Astrocyte of the cerebellum (primary cell): Measurements from ENCODE around the gene VWA1.

Source experiments
- DNase-seq: peaks from one replicate; pipeline ENCODE4 v3.0.0-alpha.2; 2011; ENCODE audit warnings: low read depth
- H3K4me3 ChIP-seq: 2 replicates; pipeline ENCODE4 v1.5.1; 2011; ENCODE audit warnings: mild to moderate bottlenecking, low read depth, low read length, moderate library complexity
- CTCF ChIP-seq: IDR thresholded peaks from 2 replicates; pipeline ENCODE4 v1.5.1; 2012; ENCODE audit warnings: low read length, low read depth, moderate library complexity, mild to moderate bottlenecking; ENCODE audit errors: missing control alignments
- in situ Hi-C: cut with HindIII; loops from 2 replicates; pipeline ENCODE4 v1.10.0; 2017; ENCODE audit warnings: low sequenced_read_pairs

VWA1 gene

GRCh38 chr1:1433804-1434130, 1.7 kb upstream of the VWA1 start:
- no peak for TF ChIP-seq CTCF
- in situ Hi-C loops, result no loop called here
- DNase-seq, result peak; percentile 29
- H3K4me3 ChIP-seq, result peak overlapping the region; percentile 12

- H3K4me3 ChIP-seq, result peak overlapping the region; percentile 7
- peak; percentile 28 for DNase-seq
- in situ Hi-C loops, result no loop called here
- TF ChIP-seq CTCF, result no peak
Observed at GRCh38 chr1:1434131-1434823, 1.2 kb upstream of the VWA1 start.

GRCh38 chr1:1434824-1435105, 725 bp upstream of the VWA1 start:
- in situ Hi-C loops, result no loop called here
- H3K4me3 ChIP-seq, result peak overlapping the region; percentile 59
- DNase-seq, result no peak
- no peak for TF ChIP-seq CTCF

GRCh38 chr1:1435911-1436629, 580 bp downstream of the VWA1 start:
- DNase-seq, result no peak
- in situ Hi-C loops, result no loop called here
- no peak for TF ChIP-seq CTCF
- H3K4me3 ChIP-seq, result peak overlapping the region; percentile 59

GRCh38 chr1:1436630-1437032, 1.1 kb downstream of the VWA1 start:
- no peak for TF ChIP-seq CTCF
- peak overlapping the region; percentile 59 for H3K4me3 ChIP-seq
- in situ Hi-C loops, result no loop called here
- no peak for DNase-seq

GRCh38 chr1:1437033-1437903, 1.8 kb downstream of the VWA1 start:
- no peak for DNase-seq
- H3K4me3 ChIP-seq, result peak overlapping the region; percentile 59
- no peak for TF ChIP-seq CTCF
- in situ Hi-C loops, result no loop called here
